NCI-H526 treated with DMSO at 0.1 percent for 48 hours (cell line): ENCODE data around the gene CD19.

Experiments used
- DNase-seq: peaks from one replicate; lab custom pipeline; 2025; lab: John Stamatoyannopoulos, UW

The CD19 gene

GRCh38 chr16:28982418-28982817 is 50.6 kb downstream of the CD19 start:
- DNase-seq, result no peak

- DNase-seq, result no peak
These were observed 51.2 kb downstream of the CD19 start for GRCh38 chr16:28982949-28983348.

- no peak for DNase-seq
These were observed 51.9 kb downstream of the CD19 start for GRCh38 chr16:28983644-28984043.

GRCh38 chr16:28984091-28984490 is 52.3 kb downstream of the CD19 start:
- DNase-seq, result no peak

- no peak for DNase-seq
These were observed 52.9 kb downstream of the CD19 start, which contains the start of gene LAT for GRCh38 chr16:28984619-28985135. LAT (plus strand) TSS chr16:28985052; CDS start chr16:28985418, 366 bp downstream.

- DNase-seq, result no peak
These were observed 53.7 kb downstream of the CD19 start for GRCh38 chr16:28985211-28986041.

- no peak for DNase-seq
These were observed 54.3 kb downstream of the CD19 start for GRCh38 chr16:28986046-28986445.

GRCh38 chr16:28986492-28986891 is 54.7 kb downstream of the CD19 start:
- no peak for DNase-seq

GRCh38 chr16:28987170-28987853 is 55.5 kb downstream of the CD19 start:
- no peak for DNase-seq
